Mesendoderm (in vitro differentiated cells): ENCODE results near the gene TFB2M.

ENCODE experiments used
- DNase-seq: peaks from one replicate; pipeline ENCODE4 v3.0.0; 2013
- H2AK5ac ChIP-seq: 2 replicates; pipeline ENCODE4 v1.6.1; 2013; ENCODE audit warnings: low read length, inconsistent platforms
- H2BK120ac ChIP-seq: 2 replicates; pipeline ENCODE4 v1.6.1; 2013; ENCODE audit warnings: low read depth, mild to moderate bottlenecking, low read length, moderate library complexity, mixed read lengths
- H2BK15ac ChIP-seq: replicated peaks from 2 replicates; pipeline ENCODE4 v1.6.1; 2013; ENCODE audit warnings: low read depth, mild to moderate bottlenecking, moderate library complexity
- H2BK5ac ChIP-seq: 2 replicates; pipeline ENCODE4 v1.6.1; 2013; ENCODE audit warnings: low read length, inconsistent platforms
- H3K18ac ChIP-seq: 2 replicates; pipeline ENCODE4 v1.6.1; 2013; ENCODE audit warnings: mild to moderate bottlenecking, low read length, mixed read lengths
- H3K23ac ChIP-seq: one replicate; pipeline ENCODE4 v1.6.1; 2013; ENCODE audit warnings: low read length
- H3K27ac ChIP-seq: 2 replicates; pipeline ENCODE4 v1.5.1; 2013; ENCODE audit warnings: low read depth, mild to moderate bottlenecking, inconsistent platforms, low read length, moderate library complexity
- H3K27me3 ChIP-seq: 2 replicates; pipeline ENCODE4 v1.6.1; 2013; ENCODE audit warnings: low read length, control low read depth, mild to moderate bottlenecking, inconsistent platforms; ENCODE audit not compliant: insufficient read depth, poor library complexity
- H3K36me3 ChIP-seq: 2 replicates; pipeline ENCODE4 v1.6.1; 2013; ENCODE audit warnings: low read length, inconsistent platforms; ENCODE audit not compliant: control insufficient read depth, insufficient read depth
- H3K4ac ChIP-seq: one replicate; pipeline ENCODE4 v1.6.1; 2013; ENCODE audit warnings: low read depth, mild to moderate bottlenecking, low read length, moderate library complexity
- H3K4me1 ChIP-seq: 2 replicates; pipeline ENCODE4 v1.6.1; 2013; ENCODE audit warnings: low read depth, low read length, inconsistent platforms; ENCODE audit not compliant: control insufficient read depth
- H3K4me2 ChIP-seq: 2 replicates; pipeline ENCODE4 v1.6.1; 2013; ENCODE audit warnings: low read length
- H3K4me3 ChIP-seq: 2 replicates; pipeline ENCODE4 v1.5.1; 2013; ENCODE audit warnings: mild to moderate bottlenecking, low read length
- H3K56ac ChIP-seq: one replicate; pipeline ENCODE4 v1.6.1; 2013; ENCODE audit warnings: low read length
- H3K79me1 ChIP-seq: 2 replicates; pipeline ENCODE4 v1.6.1; 2013; ENCODE audit warnings: low read length, inconsistent platforms
- H3K79me2 ChIP-seq: 2 replicates; pipeline ENCODE4 v1.6.1; 2013; ENCODE audit warnings: mild to moderate bottlenecking, low read length; ENCODE audit not compliant: control insufficient read depth, insufficient read depth
- H3K9ac ChIP-seq: 2 replicates; pipeline ENCODE4 v1.6.1; 2013; ENCODE audit warnings: low read length, inconsistent platforms
- H4K5ac ChIP-seq: one replicate; pipeline ENCODE4 v1.6.1; 2013; ENCODE audit warnings: low read length
- H4K8ac ChIP-seq: one replicate; pipeline ENCODE4 v1.6.1; 2013; ENCODE audit warnings: low read depth, mild to moderate bottlenecking, control low read depth, low read length, moderate library complexity
- WGBS: extraction: QIAGEN DNeasy Blood & Tissue Kit; methylation state at CpG from one replicate; pipeline ENCODE4 v1.1.7; 2013; ENCODE audit warnings: low lambda C conversion rate, missing lambda C conversion rate; ENCODE audit not compliant: insufficient coverage; ENCODE audit errors: extremely low coverage; 5-methylcytosine and 5-hydroxymethylcytosine counted together

The TFB2M gene

GRCh38 chr1:246526915-246527314 is 39.1 kb downstream of the TFB2M start:
- WGBS: no CpG with 5 or more reads among the region's 7 CpGs
- no peak for DNase-seq
- Histone ChIP-seq H3K4me1 (no peaks in the 10 kb centered on the region), H3K4me2 (no peak overlapping the region), H2BK15ac (no peak overlapping the region), H3K23ac (no peak overlapping the region), H3K9ac (no peak overlapping the region), H3K4ac (no peak overlapping the region), H3K4me3 (no peak overlapping the region), H4K8ac (no peak overlapping the region), H2AK5ac (no peak overlapping the region), H2BK120ac (no peak overlapping the region), H2BK5ac (no peak overlapping the region), H3K27ac (no peak overlapping the region), H3K79me2 (no peaks in the 10 kb centered on the region), H4K5ac (no peak overlapping the region), H3K36me3 (no peaks in the 10 kb centered on the region), H3K79me1 (no peaks in the 10 kb centered on the region), H3K56ac (no peak overlapping the region), H3K27me3 (no peaks in the 10 kb centered on the region), H3K18ac (no peak overlapping the region)

- Histone ChIP-seq H3K27me3 (no peaks in the 10 kb centered on the region), H2BK5ac (no peak overlapping the region), H3K4me3 (no peak overlapping the region), H3K27ac (no peak overlapping the region), H4K5ac (no peak overlapping the region), H3K9ac (no peak overlapping the region), H3K4me2 (no peak overlapping the region), H3K23ac (no peak overlapping the region), H3K36me3 (no peaks in the 10 kb centered on the region), H3K4me1 (no peaks in the 10 kb centered on the region), H3K56ac (no peak overlapping the region), H3K18ac (no peak overlapping the region), H2BK15ac (no peak overlapping the region), H4K8ac (no peak overlapping the region), H2AK5ac (no peak overlapping the region), H3K79me1 (no peaks in the 10 kb centered on the region), H3K4ac (no peak overlapping the region), H3K79me2 (no peaks in the 10 kb centered on the region), H2BK120ac (no peak overlapping the region)
- DNase-seq: no peak
- no CpG with 5 or more reads among the region's 4 CpGs for WGBS
Measured at GRCh38 chr1:246526380-246526779, 39.7 kb downstream of the TFB2M start.

- Histone ChIP-seq H3K4me1 (no peaks in the 10 kb centered on the region), H4K5ac (no peak overlapping the region), H2BK5ac (no peak overlapping the region), H3K18ac (no peak overlapping the region), H3K4ac (no peak overlapping the region), H2BK120ac (no peak overlapping the region), H3K27ac (no peak overlapping the region), H3K36me3 (no peaks in the 10 kb centered on the region), H4K8ac (no peak overlapping the region), H3K23ac (no peak overlapping the region), H3K27me3 (no peaks in the 10 kb centered on the region), H3K79me1 (no peaks in the 10 kb centered on the region), H3K4me3 (no peak overlapping the region), H3K79me2 (no peaks in the 10 kb centered on the region), H3K4me2 (no peak overlapping the region), H3K56ac (no peak overlapping the region), H3K9ac (no peak overlapping the region), H2BK15ac (no peak overlapping the region), H2AK5ac (no peak overlapping the region)
- no peak for DNase-seq
- no CpG with 5 or more reads among the region's 1 CpG for WGBS
Measured at GRCh38 chr1:246519514-246519913, 46.5 kb downstream of the TFB2M start.

GRCh38 chr1:246518456-246519205 is 47.4 kb downstream of the TFB2M start:
- no peak for DNase-seq
- no peak overlapping the region for H3K4me3 ChIP-seq
- H3K27ac ChIP-seq: no peak overlapping the region
- H3K79me1 ChIP-seq: no peaks in the 10 kb centered on the region
- no peak overlapping the region for H3K4me2 ChIP-seq
- no peak overlapping the region for H3K4ac ChIP-seq
- no peak overlapping the region for H2BK15ac ChIP-seq
- H3K9ac ChIP-seq: no peak overlapping the region
- H2AK5ac ChIP-seq: no peak overlapping the region
- H3K56ac ChIP-seq: no peak overlapping the region
- no peak overlapping the region for H2BK5ac ChIP-seq
- no peak overlapping the region for H4K8ac ChIP-seq
- H3K79me2 ChIP-seq: no peaks in the 10 kb centered on the region
- no peaks in the 10 kb centered on the region for H3K36me3 ChIP-seq
- H3K27me3 ChIP-seq: no peaks in the 10 kb centered on the region
- no peak overlapping the region for H4K5ac ChIP-seq
- no peak overlapping the region for H3K18ac ChIP-seq
- no peaks in the 10 kb centered on the region for H3K4me1 ChIP-seq
- WGBS: no CpG with 5 or more reads among the region's 17 CpGs
- H3K23ac ChIP-seq: no peak overlapping the region
- no peak overlapping the region for H2BK120ac ChIP-seq

GRCh38 chr1:246517391-246517790 is 48.7 kb downstream of the TFB2M start:
- H3K27ac ChIP-seq: no peak overlapping the region
- no peaks in the 10 kb centered on the region for H3K27me3 ChIP-seq
- no peak for DNase-seq
- H2BK5ac ChIP-seq: no peak overlapping the region
- no peak overlapping the region for H3K4me2 ChIP-seq
- WGBS: no CpG with 5 or more reads among the region's 7 CpGs
- no peak overlapping the region for H4K5ac ChIP-seq
- H3K4me1 ChIP-seq: no peaks in the 10 kb centered on the region
- H3K79me2 ChIP-seq: no peaks in the 10 kb centered on the region
- no peak overlapping the region for H2AK5ac ChIP-seq
- H2BK15ac ChIP-seq: no peak overlapping the region
- H4K8ac ChIP-seq: no peak overlapping the region
- H3K36me3 ChIP-seq: no peaks in the 10 kb centered on the region
- no peak overlapping the region for H3K9ac ChIP-seq
- H3K4ac ChIP-seq: no peak overlapping the region
- H3K18ac ChIP-seq: no peak overlapping the region
- H3K4me3 ChIP-seq: no peak overlapping the region
- no peak overlapping the region for H2BK120ac ChIP-seq
- no peak overlapping the region for H3K23ac ChIP-seq
- no peak overlapping the region for H3K56ac ChIP-seq
- H3K79me1 ChIP-seq: no peaks in the 10 kb centered on the region

- H2BK5ac ChIP-seq: no peak overlapping the region
- H3K56ac ChIP-seq: no peak overlapping the region
- DNase-seq: no peak
- no peaks in the 10 kb centered on the region for H3K79me2 ChIP-seq
- H3K27ac ChIP-seq: no peak overlapping the region
- H2AK5ac ChIP-seq: no peak overlapping the region
- no peak overlapping the region for H2BK120ac ChIP-seq
- H3K4me3 ChIP-seq: no peak overlapping the region
- no peak overlapping the region for H2BK15ac ChIP-seq
- H3K79me1 ChIP-seq: no peaks in the 10 kb centered on the region
- no CpG with 5 or more reads among the region's 10 CpGs for WGBS
- H3K4me1 ChIP-seq: no peaks in the 10 kb centered on the region
- no peak overlapping the region for H3K9ac ChIP-seq
- H3K4me2 ChIP-seq: no peak overlapping the region
- no peak overlapping the region for H4K8ac ChIP-seq
- no peak overlapping the region for H3K18ac ChIP-seq
- no peak overlapping the region for H3K23ac ChIP-seq
- no peak overlapping the region for H3K4ac ChIP-seq
- H4K5ac ChIP-seq: no peak overlapping the region
- no peaks in the 10 kb centered on the region for H3K27me3 ChIP-seq
- H3K36me3 ChIP-seq: no peaks in the 10 kb centered on the region
Measured at GRCh38 chr1:246516126-246516525, 49.9 kb downstream of the TFB2M start.
